Aorta (tissue), 5 donors: ENCODE results near the gene PARD6G. TPM values are rescaled to one million over a fixed set of nuclear protein-coding genes. Genes with fewer than 3 reads are reported as not detected.
A peak's percentile ranks its signal among the peaks of the same experiment; 100 is the strongest.

Experiments used
- ATAC-seq: fragments of 200-7000 bp; cut with Tn5 transposase; one replicate; pipeline ENCODE4 v1.9.1; 2022; ENCODE audit warnings: moderate library complexity; ENCODE audit not compliant: low FRiP score
- DNase-seq, 2 donors: peaks; one replicate each; pipeline ENCODE4 v3.0.0-alpha.2; 2020
- H3K27ac ChIP-seq, 2 donors: one replicate each; pipeline ENCODE4 v1.5.1; 2013; ENCODE audit warnings: low read length in 2 of 2, mild to moderate bottlenecking in 2 of 2, moderate library complexity in 2 of 2, control low read depth in 1 of 2, inconsistent platforms in 1 of 2, low read depth in 1 of 2
- H3K27me3 ChIP-seq, 2 donors: one replicate each; pipeline ENCODE4 v1.6.1; 2013; ENCODE audit warnings: control low read depth in 1 of 2, low read length in 1 of 2, mild to moderate bottlenecking in 1 of 2, moderate library complexity in 1 of 2; ENCODE audit not compliant: insufficient read depth in 2 of 2, control insufficient read depth in 1 of 2
- H3K36me3 ChIP-seq, 2 donors: one replicate each; pipeline ENCODE4 v1.6.1; 2013; ENCODE audit warnings: control low read depth in 1 of 2, low read length in 1 of 2, mild to moderate bottlenecking in 1 of 2; ENCODE audit not compliant: insufficient read depth in 2 of 2, control insufficient read depth in 1 of 2
- H3K4me1 ChIP-seq, 2 donors: one replicate each; pipeline ENCODE4 v1.6.1; 2013; ENCODE audit warnings: low read length in 2 of 2, control low read depth in 1 of 2, mild to moderate bottlenecking in 1 of 2, moderate library complexity in 1 of 2; ENCODE audit not compliant: insufficient read depth in 2 of 2, control insufficient read depth in 1 of 2
- H3K4me3 ChIP-seq, 2 donors: one replicate each; pipeline ENCODE4 v1.5.1; 2013; ENCODE audit warnings: low read length in 2 of 2, control low read depth in 1 of 2, mild to moderate bottlenecking in 1 of 2
- H3K9me3 ChIP-seq: one replicate; pipeline ENCODE4 v1.6.1; 2013; ENCODE audit warnings: mild to moderate bottlenecking, low read length; ENCODE audit not compliant: control insufficient read depth
- WGBS, 2 donors: extraction: QIAGEN DNeasy Blood & Tissue Kit; methylation state at CpG; one replicate each; pipeline ENCODE4 v1.1.7; 2013; 5-methylcytosine and 5-hydroxymethylcytosine counted together
- intact Hi-C, 2 donors: fragments of 100-400 bp; cut with DNase I; formaldehyde crosslinking; loops; one replicate each; pipeline versions ENCODE4 v1.14.2 to v1.15.0; 2022
- polyA plus RNA-seq, 2 donors: library from polyadenylated mRNA; stranded (reverse); fragments of 200-250 nt; gene quantifications; one replicate each; pipeline ENCODE4 v1.2.3, GENCODE V29; 2013
- total RNA-seq, 2 donors: library from RNA; stranded (reverse); fragmentation: NEBNext Ultra II Directional; extraction: Animal tissue kit (Norgen Biotek cat#: 25700); gene quantifications; one replicate each; pipeline ENCODE4 v1.2.1, GENCODE V29; 2021
- donor health status: healthy with polysubstance abuse.
- donor health status: Bipolar disorder and iron deficiency.
- donor health status: DM: no; HTN: no; CAD: no.
- donor health status: DM: no; HTN: no; CAD: no.
- donor health status: DM: yes; HTN: yes; CAD: no.

The PARD6G gene
- total and polyA plus RNA-seq, 4 donors = 0.38 to 4.1 (median 2.8) TPM

- Histone ChIP-seq H3K27ac (no peak overlapping the region), H3K4me1 (no peaks in the 10 kb centered on the region), H3K27me3 (no peaks in the 10 kb centered on the region), H3K36me3 (no peaks in the 10 kb centered on the region), H3K9me3 (no peaks in the 10 kb centered on the region), H3K4me3 (no peak overlapping the region)
- DNase-seq = peak in 1 of 2 donors; percentile 46
- WGBS, 2 donors = 88% methylated on average over 12 of the region's 12 CpGs
- ATAC-seq = no peak
- intact Hi-C loops = no loop called here
Observed at GRCh38 chr18:80181642-80182461, 65.5 kb downstream of the PARD6G start.

DNA sequence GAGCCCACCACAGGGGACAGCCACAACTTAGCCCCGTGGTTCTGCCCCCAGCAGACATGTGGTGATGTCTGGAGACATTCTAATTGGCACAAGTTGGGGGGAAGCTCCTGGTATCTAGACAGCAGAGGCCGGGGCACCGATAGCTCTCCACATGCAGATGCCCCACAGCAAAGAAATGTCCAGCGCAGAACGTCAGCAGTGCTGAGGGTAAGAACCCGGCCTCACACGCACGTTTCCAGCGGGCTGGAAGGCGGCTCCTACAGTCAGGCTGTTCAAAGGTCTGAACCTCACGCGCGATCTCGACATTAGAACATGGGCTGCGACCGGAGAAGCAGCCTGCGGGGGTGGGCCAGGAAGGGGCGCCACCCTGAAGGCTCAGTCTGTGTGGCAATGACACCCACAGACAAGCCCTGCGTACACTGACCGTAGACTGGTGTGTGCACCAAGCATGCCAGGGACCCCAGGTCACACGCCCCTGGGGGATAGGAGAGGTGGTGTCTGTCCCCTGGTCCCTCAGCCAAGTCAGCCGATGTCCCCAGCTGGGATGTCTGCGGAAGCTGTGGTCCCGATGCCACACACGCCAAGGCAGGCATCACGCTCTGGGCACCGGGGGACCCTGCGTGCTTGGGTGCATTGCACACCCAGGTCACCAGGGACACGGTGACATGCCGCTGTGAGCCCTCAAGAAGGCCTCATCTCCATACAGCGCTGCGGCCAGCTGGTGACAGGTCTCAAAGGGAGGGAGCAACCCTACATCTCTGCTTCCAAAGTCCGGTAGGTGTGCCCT is 66.3 kb downstream of the PARD6G start:
- Histone ChIP-seq H3K4me3 (no peak overlapping the region), H3K9me3 (no peaks in the 10 kb centered on the region), H3K27ac (no peak overlapping the region), H3K4me1 (no peaks in the 10 kb centered on the region), H3K36me3 (no peaks in the 10 kb centered on the region), H3K27me3 (no peaks in the 10 kb centered on the region)
- 95 to 96% methylated on average over 33 of the region's 33 CpGs for WGBS, 2 donors
- DNase-seq (peak in 1 of 2 donors; percentile 65), ATAC-seq (no peak)
- intact Hi-C loops = no loop called here

DNA sequence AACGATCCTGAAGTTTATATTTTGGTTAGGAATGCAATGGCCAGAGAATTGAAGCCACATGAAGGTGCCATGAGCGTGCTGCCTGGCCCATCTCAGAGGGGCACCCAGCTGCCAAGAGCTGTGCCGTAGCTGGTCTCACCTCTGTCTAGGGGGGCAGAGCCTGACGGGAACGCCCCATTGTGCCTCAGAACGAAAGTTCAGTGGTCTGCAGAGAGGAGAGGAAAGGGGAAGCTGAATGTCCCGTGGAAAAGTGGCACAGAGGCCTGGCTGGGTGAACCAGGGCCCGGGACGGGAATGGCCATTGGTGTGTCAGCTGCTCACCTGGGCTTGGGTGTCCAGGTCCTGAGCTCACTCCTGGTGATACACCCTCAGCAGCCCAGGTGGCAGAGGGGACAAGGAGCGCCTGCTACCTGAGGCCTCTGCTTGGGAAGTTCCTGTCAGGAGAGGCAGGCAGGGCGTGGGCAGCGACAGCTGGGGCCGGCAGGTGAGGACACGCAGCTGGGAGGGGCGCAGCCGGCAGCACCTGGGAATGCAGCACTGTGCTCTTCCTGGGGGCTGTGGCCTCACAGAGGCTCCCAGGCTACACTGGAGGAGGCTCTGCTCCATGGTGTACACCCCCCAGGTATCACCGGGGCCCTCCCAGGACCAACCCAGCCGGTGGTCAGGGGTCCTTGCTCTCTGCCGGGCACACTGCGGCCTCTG is 67.3 kb downstream of the PARD6G start:
- 90% methylated on average over 20 of the region's 20 CpGs for WGBS, 2 donors
- intact Hi-C loops = no loop called here
- no peak for ATAC-seq

GRCh38 chr18:80178935-80179818 is 68.1 kb downstream of the PARD6G start:
- Histone ChIP-seq H3K27ac (no peak overlapping the region), H3K4me3 (no peak overlapping the region), H3K4me1 (no peaks in the 10 kb centered on the region), H3K9me3 (no peaks in the 10 kb centered on the region), H3K36me3 (no peaks in the 10 kb centered on the region), H3K27me3 (no peaks in the 10 kb centered on the region)
- 92 to 93% methylated on average over 30 of the region's 30 CpGs for WGBS, 2 donors
- intact Hi-C loops = no loop called here
- DNase-seq (peak in 1 of 2 donors; percentile 54), ATAC-seq (no peak)

More for the DNA sequence above, 67.3 kb downstream of the PARD6G start:
- Histone ChIP-seq H3K4me3 (no peak overlapping the region), H3K27ac (no peak overlapping the region), H3K9me3 (no peaks in the 10 kb centered on the region), H3K4me1 (no peaks in the 10 kb centered on the region), H3K36me3 (no peaks in the 10 kb centered on the region), H3K27me3 (no peaks in the 10 kb centered on the region)
- DNase-seq = peak in 1 of 2 donors; percentile 71

GRCh38 chr18:80177128-80177527 is 70.2 kb downstream of the PARD6G start:
- DNase-seq (no peak), ATAC-seq (no peak)
- no peaks in the 10 kb centered on the region for H3K27me3 ChIP-seq
- no peak overlapping the region for H3K4me3 ChIP-seq
- WGBS, 2 donors = 87 to 88% methylated on average over 8 of the region's 8 CpGs
- intact Hi-C loops = no loop called here
- no peaks in the 10 kb centered on the region for H3K36me3 ChIP-seq
- no peak overlapping the region for H3K27ac ChIP-seq
- H3K9me3 ChIP-seq = no peaks in the 10 kb centered on the region
- no peaks in the 10 kb centered on the region for H3K4me1 ChIP-seq

DNA sequence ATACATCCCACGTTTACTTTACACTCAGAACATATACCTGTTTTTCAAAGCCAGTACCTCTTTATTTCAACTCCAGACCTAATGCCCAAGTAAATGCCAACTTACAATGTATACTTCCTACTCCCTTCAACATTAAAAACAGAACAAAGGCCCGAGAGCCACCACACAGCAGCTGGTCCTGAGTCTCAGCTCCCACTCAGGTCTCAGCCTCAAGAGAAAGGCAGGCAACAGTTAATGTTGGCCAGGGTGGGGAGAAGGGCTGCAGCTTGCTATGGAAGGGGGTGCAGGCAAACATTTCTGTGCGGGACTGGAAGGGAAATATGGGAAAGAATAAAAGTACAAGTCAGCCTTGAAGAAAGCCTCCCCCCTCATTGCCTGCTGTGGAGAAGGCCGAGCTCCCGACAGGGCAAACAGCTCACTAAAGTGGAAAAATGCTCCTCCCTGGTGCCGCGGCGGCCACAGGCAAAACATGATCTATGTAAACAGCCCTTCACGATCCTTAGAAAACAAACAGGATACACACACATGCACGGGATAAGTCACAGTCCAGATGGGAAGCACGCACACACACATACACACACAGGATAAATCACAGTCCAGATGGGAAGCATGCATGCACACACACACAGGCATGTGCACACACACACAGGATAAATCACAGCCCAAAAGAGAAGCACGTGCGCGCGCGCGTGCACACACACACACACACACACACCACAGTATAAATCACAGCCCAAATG is 70.8 kb downstream of the PARD6G start:
- Histone ChIP-seq H3K36me3 (no peaks in the 10 kb centered on the region), H3K4me3 (no peak overlapping the region), H3K27me3 (no peaks in the 10 kb centered on the region), H3K4me1 (no peaks in the 10 kb centered on the region), H3K9me3 (no peaks in the 10 kb centered on the region), H3K27ac (no peak overlapping the region)
- intact Hi-C loops = no loop called here
- 59 to 66% methylated on average over 17 of the region's 17 CpGs for WGBS, 2 donors
- ATAC-seq (no peak), DNase-seq (peak in 1 of 2 donors; percentile 19)

- Histone ChIP-seq H3K4me3 (no peak overlapping the region), H3K4me1 (no peaks in the 10 kb centered on the region), H3K27ac (no peak overlapping the region), H3K36me3 (no peaks in the 10 kb centered on the region), H3K9me3 (no peaks in the 10 kb centered on the region), H3K27me3 (no peaks in the 10 kb centered on the region)
- DNase-seq = peak in 1 of 2 donors; percentile 31
- intact Hi-C loops = no loop called here
- whole genome bisulfite sequencing, 2 donors = 86 to 89% methylated on average over 18 of the region's 18 CpGs
- ATAC-seq = no peak
Observed at GRCh38 chr18:80175451-80176204, 71.7 kb downstream of the PARD6G start.
